ENCODE measurements around the gene PSIP1.

DNA sequence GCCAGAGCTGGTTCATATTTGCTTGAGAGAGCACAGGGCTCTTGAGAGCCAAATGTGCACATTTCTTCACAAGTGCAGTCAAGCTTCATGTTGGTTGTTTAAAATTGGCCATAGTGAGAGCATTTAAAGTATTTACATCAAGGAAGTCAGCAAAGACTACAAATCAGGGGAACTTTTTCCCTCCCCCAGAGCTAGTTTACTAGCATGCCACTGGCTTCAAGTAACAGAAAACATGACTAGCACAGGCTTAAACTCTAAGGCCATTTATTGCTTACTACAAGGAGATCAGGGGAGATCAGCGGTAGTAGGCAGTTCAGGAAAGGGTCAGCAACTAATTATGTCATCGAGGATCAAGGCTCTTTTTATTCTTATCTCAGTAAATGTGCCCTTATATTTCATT lies 31.1 kb upstream of the PSIP1 start:
- no peak for TF ChIP-seq CTCF (IDR thresholded peaks at IDR 0.05; ENCODE audit: low read length)
- TF ChIP-seq EZH2 (IDR thresholded peaks at IDR 0.05; ENCODE audit: borderline replicate concordance, low read length), result no peak

Data from OCI-LY1 (cell line).